HCT116 (cell line): ENCODE results near the gene DIP2C.

ENCODE experiments used
- ATF3 ChIP-seq: IDR thresholded peaks from 2 replicates; pipeline ENCODE4 v1.6.1; 2012
- CEBPB ChIP-seq: IDR thresholded peaks from 2 replicates; pipeline ENCODE4 v1.6.1; 2012; ENCODE audit warnings: low read depth
- CTCF ChIP-seq, 3 experiments: fragments of 200-600 bp in 1 of 3; sonication (generic) in 1 of 3; IDR thresholded peaks in 2 of 3; conservative IDR thresholded peaks in 1 of 3; 2 replicates each; pipeline ENCODE4 v1.5.1; 2012 to 2017; ENCODE audit warnings: low read depth in 2 of 3, low read length in 2 of 3, antibody characterized with exemption in 1 of 3, borderline replicate concordance in 1 of 3, control low read depth in 1 of 3, mild to moderate bottlenecking in 1 of 3, mixed read lengths in 1 of 3, mixed run types in 1 of 3, moderate library complexity in 1 of 3; ENCODE audit not compliant: insufficient read depth in 1 of 3
- EGR1 ChIP-seq: IDR thresholded peaks from 2 replicates; pipeline ENCODE4 v1.6.1; 2012; ENCODE audit warnings: low read depth
- EZH2 ChIP-seq: fragments of 200-600 bp; sonication (generic); IDR thresholded peaks from 2 replicates; pipeline ENCODE4 v1.6.1; 2017; ENCODE audit warnings: antibody characterized with exemption, mixed run types
- EZH2phosphoT487 ChIP-seq: fragments of 200-600 bp; IDR thresholded peaks from 2 replicates; pipeline ENCODE4 v1.6.1; 2018; ENCODE audit warnings: antibody characterized with exemption, borderline replicate concordance
- JUND ChIP-seq: IDR thresholded peaks from 2 replicates; pipeline ENCODE4 v1.6.1; 2012
- POLR2A ChIP-seq: IDR thresholded peaks from 2 replicates; pipeline ENCODE4 v1.7.0; 2011; ENCODE audit warnings: borderline replicate concordance; ENCODE audit not compliant: insufficient read depth, insufficient read length; ENCODE audit errors: extremely low read depth
- POLR2AphosphoS5 ChIP-seq: IDR thresholded peaks from 2 replicates; pipeline ENCODE4 v1.6.1; 2011; ENCODE audit warnings: mild to moderate bottlenecking, low read depth, low read length, moderate library complexity
- RAD21 ChIP-seq: IDR thresholded peaks from 2 replicates; pipeline ENCODE4 v1.6.1; 2012; ENCODE audit warnings: low read depth, mild to moderate bottlenecking
- SIN3A ChIP-seq: IDR thresholded peaks from 2 replicates; pipeline ENCODE4 v1.6.1; 2012; ENCODE audit warnings: low read depth
- TCF7L2 ChIP-seq: IDR thresholded peaks from 2 replicates; pipeline ENCODE4 v1.7.0; 2011; ENCODE audit warnings: borderline replicate concordance, inconsistent platforms; ENCODE audit not compliant: insufficient read depth, insufficient read length; ENCODE audit errors: extremely low read depth
- YY1 ChIP-seq: IDR thresholded peaks from 2 replicates; pipeline ENCODE4 v1.6.1; 2011; ENCODE audit warnings: low read length, low read depth, moderate library complexity, mild to moderate bottlenecking; ENCODE audit not compliant: insufficient replicate concordance; ENCODE audit errors: extremely low read depth
- ZNF274 ChIP-seq: fragments of 200-500 bp; sonication (Bioruptor generic); IDR thresholded peaks from 2 replicates; pipeline ENCODE4 v1.6.1; 2014; ENCODE audit warnings: mild to moderate bottlenecking, low read depth, low read length, inconsistent platforms

- TF ChIP-seq EGR1 = no peak
- no peak for TF ChIP-seq YY1
- TF ChIP-seq POLR2A = no peak
- TF ChIP-seq ATF3 = no peak
- no peak for TF ChIP-seq POLR2AphosphoS5
- no peak for TF ChIP-seq CTCF (IDR thresholded peaks at IDR 0.05 in 2 of 3, conservative IDR thresholded peaks at IDR 0.05 in 1 of 3; ENCODE audit: borderline replicate concordance in 1 of 3, insufficient read depth in 1 of 3, low read depth in 2 of 3, low read length in 2 of 3)
- no peak for TF ChIP-seq CEBPB
- TF ChIP-seq EZH2 = no peak
- TF ChIP-seq TCF7L2 = no peak
- TF ChIP-seq EZH2phosphoT487 = no peak
- TF ChIP-seq JUND = no peak
- TF ChIP-seq RAD21 = no peak
- no peak for TF ChIP-seq SIN3A
- TF ChIP-seq ZNF274 = no peak
These were observed 90.9 kb downstream of the DIP2C start for GRCh38 chr10:598415-599170.
